Measurements from ENCODE around the gene IRX6. TPM values are rescaled to one million over a fixed set of nuclear protein-coding genes. Genes with fewer than 3 reads are reported as not detected.

The IRX6 gene
- total RNA-seq, 1 donor from 2014 or later, result 13.0 TPM

- H3K4me1 ChIP-seq, result no peaks in the 10 kb centered on the region
- H3K36me3 ChIP-seq, result no peaks in the 10 kb centered on the region
- H3K4me3 ChIP-seq, result no peak overlapping the region
- peaks cover 33% of the 10 kb centered on the region for H3K27me3 ChIP-seq (ENCODE audit: low read depth)
- no peak for DNase-seq
- H3K9me3 ChIP-seq (replicated peaks), result peaks cover 20% of the 10 kb centered on the region
- no peak overlapping the region for H3K27ac ChIP-seq (replicated peaks)
- no peak for TF ChIP-seq CTCF (IDR thresholded peaks at IDR 0.05; ENCODE audit: borderline replicate concordance)
- intact Hi-C loops (cut with micrococcal nuclease), result no loop called here
Measured at GRCh38 chr16:55285586-55285985, 38.4 kb upstream of the IRX6 start.

- Histone ChIP-seq H3K4me3 (no peak overlapping the region), H3K27ac (replicated peaks) (no peak overlapping the region), H3K36me3 (no peaks in the 10 kb centered on the region), H3K4me1 (no peaks in the 10 kb centered on the region), H3K27me3 (ENCODE audit: low read depth) (no peaks in the 10 kb centered on the region), H3K9me3 (replicated peaks) (peaks cover 20% of the 10 kb centered on the region)
- intact Hi-C loops (cut with micrococcal nuclease), result no loop called here
- no peak for DNase-seq
- no peak for TF ChIP-seq CTCF (IDR thresholded peaks at IDR 0.05; ENCODE audit: borderline replicate concordance)
Measured at GRCh38 chr16:55289353-55289752, 34.6 kb upstream of the IRX6 start.

GRCh38 chr16:55291847-55292246, 32.2 kb upstream of the IRX6 start:
- no peak for DNase-seq
- no peaks in the 10 kb centered on the region for H3K27me3 ChIP-seq (ENCODE audit: low read depth)
- no peaks in the 10 kb centered on the region for H3K36me3 ChIP-seq
- no peak overlapping the region for H3K27ac ChIP-seq (replicated peaks)
- no peak overlapping the region for H3K4me3 ChIP-seq
- intact Hi-C loops (cut with micrococcal nuclease), result no loop called here
- peaks cover 20% of the 10 kb centered on the region for H3K9me3 ChIP-seq (replicated peaks)
- peaks cover 6% of the 10 kb centered on the region for H3K4me1 ChIP-seq
- no peak for TF ChIP-seq CTCF (IDR thresholded peaks at IDR 0.05; ENCODE audit: borderline replicate concordance)

- peaks cover 15% of the 10 kb centered on the region for H3K9me3 ChIP-seq (replicated peaks)
- H3K4me3 ChIP-seq, result no peak overlapping the region
- TF ChIP-seq CTCF (IDR thresholded peaks at IDR 0.05; ENCODE audit: borderline replicate concordance), result no peak
- H3K27ac ChIP-seq (replicated peaks), result no peak overlapping the region
- peaks cover 6% of the 10 kb centered on the region for H3K4me1 ChIP-seq
- no peaks in the 10 kb centered on the region for H3K27me3 ChIP-seq (ENCODE audit: low read depth)
- no peaks in the 10 kb centered on the region for H3K36me3 ChIP-seq
- intact Hi-C loops (cut with micrococcal nuclease), result no loop called here
- no peak for DNase-seq
Measured at GRCh38 chr16:55292491-55292890, 31.5 kb upstream of the IRX6 start.

- Histone ChIP-seq H3K27ac (replicated peaks) (no peak overlapping the region), H3K27me3 (ENCODE audit: low read depth) (peaks cover 4% of the 10 kb centered on the region), H3K4me1 (peaks cover 6% of the 10 kb centered on the region), H3K36me3 (no peaks in the 10 kb centered on the region), H3K4me3 (no peak overlapping the region), H3K9me3 (replicated peaks) (no peaks in the 10 kb centered on the region)
- intact Hi-C loops (cut with micrococcal nuclease), result no loop called here
- DNase-seq, result no peak
- TF ChIP-seq CTCF (IDR thresholded peaks at IDR 0.05; ENCODE audit: borderline replicate concordance), result no peak
Measured at GRCh38 chr16:55294129-55294528, 29.9 kb upstream of the IRX6 start.

- Histone ChIP-seq H3K4me1 (peaks cover 6% of the 10 kb centered on the region), H3K9me3 (replicated peaks) (no peaks in the 10 kb centered on the region), H3K4me3 (no peak overlapping the region), H3K27ac (replicated peaks) (no peak overlapping the region), H3K27me3 (ENCODE audit: low read depth) (peaks cover 10% of the 10 kb centered on the region), H3K36me3 (no peaks in the 10 kb centered on the region)
- no peak for DNase-seq
- intact Hi-C loops (cut with micrococcal nuclease), result no loop called here
- TF ChIP-seq CTCF (IDR thresholded peaks at IDR 0.05; ENCODE audit: borderline replicate concordance), result no peak
Measured at GRCh38 chr16:55294931-55295342, 29.1 kb upstream of the IRX6 start.
